Glutamatergic neuron (in vitro differentiated cells): ENCODE data around the gene DUSP19. TPM values are rescaled to one million over a fixed set of nuclear protein-coding genes. Genes with fewer than 3 reads are reported as not detected.

Source experiments
- total RNA-seq: library from RNA; stranded (reverse); fragmentation: NEBNext Ultra II Directional; extraction: Animal tissue kit (Norgen Biotek cat#: 25700); gene quantifications from one replicate; pipeline ENCODE4 v1.2.1, GENCODE V29; 2021; ENCODE audit not compliant: unreplicated experiment

DUSP19 gene
- total RNA-seq, 1 donor from 2014 or later: 1.6 TPM

Other genes starting within 250 kb of the DUSP19 start
- 2.2 TPM for gene FRZB, start 212.1 kb upstream of the DUSP19 start, total RNA-seq
- 116 TPM for gene NCKAP1, start 40.3 kb upstream of the DUSP19 start, total RNA-seq
- 8.6 TPM for gene NUP35, start 45.7 kb downstream of the DUSP19 start, total RNA-seq